Measurements from ENCODE around the gene SLC4A4.

- TF ChIP-seq POLR2A (IDR thresholded peaks at IDR 0.05; ENCODE audit: low read length): no peak
- TF ChIP-seq GATA1 (IDR thresholded peaks at IDR 0.05; ENCODE audit: low read depth, low read length): no peak
Observed at GRCh38 chr4:71532407-71532806, 193.6 kb downstream of the SLC4A4 start.

Data from erythroblast (primary cell).